ENCODE data around the gene GBP3.
"Not testable (repeated sequence)": the region's sequence is repeated elsewhere in the genome, so short reads cannot be mapped to it uniquely, and the experiment has no call there.

GBP3 gene

GRCh38 chr1:88979054-88979748, 43.5 kb downstream of the GBP3 start:
- DNase-seq (ENCODE audit: low spot score) = no peak

- no peak for DNase-seq (ENCODE audit: low spot score)
These were observed 46.4 kb downstream of the GBP3 start for GRCh38 chr1:88976235-88976634.

GRCh38 chr1:88974616-88975172, 48.0 kb downstream of the GBP3 start:
- not testable (repeated sequence) for DNase-seq (ENCODE audit: low spot score)

- DNase-seq (ENCODE audit: low spot score) = peak; percentile 66
These were observed 49.0 kb downstream of the GBP3 start for GRCh38 chr1:88973520-88974137.

GRCh38 chr1:88961647-88962275, 60.9 kb downstream of the GBP3 start:
- no peak for DNase-seq (ENCODE audit: low spot score)

GRCh38 chr1:88961081-88961480, 61.6 kb downstream of the GBP3 start:
- no peak for DNase-seq (ENCODE audit: low spot score)
